ENCODE results near the gene FAM50A.

The FAM50A gene

DNA sequence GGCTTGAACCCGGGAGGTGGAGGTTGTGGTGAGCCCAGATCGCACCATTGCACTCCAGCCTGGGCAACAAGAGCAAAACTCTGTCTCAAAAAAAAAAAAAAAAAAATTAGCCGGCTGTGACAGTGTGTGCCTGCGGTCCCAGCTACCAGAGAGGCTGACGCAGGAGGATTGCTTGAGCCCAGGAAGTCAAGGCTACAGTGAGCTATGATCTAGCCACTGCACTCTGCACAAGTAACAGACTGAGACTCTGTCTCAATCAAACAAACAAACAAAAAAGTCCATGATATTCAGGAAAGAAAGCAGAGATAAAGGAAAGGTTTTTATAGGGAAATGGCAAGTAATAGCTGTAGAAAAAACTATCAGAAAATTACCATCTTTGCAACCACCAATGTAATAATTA lies 37.3 kb downstream of the FAM50A start:
- TF ChIP-seq, protein P1, sequence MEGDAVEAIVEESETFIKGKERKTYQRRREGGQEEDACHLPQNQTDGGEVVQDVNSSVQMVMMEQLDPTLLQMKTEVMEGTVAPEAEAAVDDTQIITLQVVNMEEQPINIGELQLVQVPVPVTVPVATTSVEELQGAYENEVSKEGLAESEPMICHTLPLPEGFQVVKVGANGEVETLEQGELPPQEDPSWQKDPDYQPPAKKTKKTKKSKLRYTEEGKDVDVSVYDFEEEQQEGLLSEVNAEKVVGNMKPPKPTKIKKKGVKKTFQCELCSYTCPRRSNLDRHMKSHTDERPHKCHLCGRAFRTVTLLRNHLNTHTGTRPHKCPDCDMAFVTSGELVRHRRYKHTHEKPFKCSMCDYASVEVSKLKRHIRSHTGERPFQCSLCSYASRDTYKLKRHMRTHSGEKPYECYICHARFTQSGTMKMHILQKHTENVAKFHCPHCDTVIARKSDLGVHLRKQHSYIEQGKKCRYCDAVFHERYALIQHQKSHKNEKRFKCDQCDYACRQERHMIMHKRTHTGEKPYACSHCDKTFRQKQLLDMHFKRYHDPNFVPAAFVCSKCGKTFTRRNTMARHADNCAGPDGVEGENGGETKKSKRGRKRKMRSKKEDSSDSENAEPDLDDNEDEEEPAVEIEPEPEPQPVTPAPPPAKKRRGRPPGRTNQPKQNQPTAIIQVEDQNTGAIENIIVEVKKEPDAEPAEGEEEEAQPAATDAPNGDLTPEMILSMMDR (IDR thresholded peaks at IDR 0.05): no peak
- no peaks in the 10 kb centered on the region for H3K9me3 ChIP-seq
- intact Hi-C loops (cut with DNase I; ENCODE audit: low total_unique reads): no loop called here
- H3K4me3 ChIP-seq: no peak overlapping the region
- H3K36me3 ChIP-seq: peaks cover 0 to 19% (median 6%) of the 10 kb centered on the region in 3 donors
- peaks cover 0 to 20% (median 9%) of the 10 kb centered on the region in 4 donors for H3K4me1 ChIP-seq
- H3K27me3 ChIP-seq: no peaks in the 10 kb centered on the region
- DNase-seq: no peak
- H3K27ac ChIP-seq: no peak overlapping the region

GRCh38 chrX:154481911-154482601 lies 38.1 kb downstream of the FAM50A start:
- TF ChIP-seq, protein P1 (IDR thresholded peaks at IDR 0.05): no peak
- no peak overlapping the region for H3K4me3 ChIP-seq
- peaks cover 0 to 19% (median 6%) of the 10 kb centered on the region in 3 donors for H3K36me3 ChIP-seq
- no peaks in the 10 kb centered on the region for H3K9me3 ChIP-seq
- intact Hi-C loops (cut with DNase I; ENCODE audit: low total_unique reads): no loop called here
- H3K27ac ChIP-seq: no peak overlapping the region
- H3K4me1 ChIP-seq: peaks cover 0 to 21% (median 11%) of the 10 kb centered on the region in 4 donors
- DNase-seq: no peak
- no peaks in the 10 kb centered on the region for H3K27me3 ChIP-seq

- TF ChIP-seq, protein P1 (IDR thresholded peaks at IDR 0.05): no peak
- H3K27ac ChIP-seq: no peak overlapping the region
- intact Hi-C loops (cut with DNase I; ENCODE audit: low total_unique reads): no loop called here
- peaks cover 0 to 19% (median 6%) of the 10 kb centered on the region in 3 donors for H3K36me3 ChIP-seq
- peaks cover 0 to 29% (median 11%) of the 10 kb centered on the region in 4 donors for H3K4me1 ChIP-seq
- no peaks in the 10 kb centered on the region for H3K9me3 ChIP-seq
- no peak for DNase-seq
- no peak overlapping the region for H3K4me3 ChIP-seq
- H3K27me3 ChIP-seq: no peaks in the 10 kb centered on the region
These were observed 38.8 kb downstream of the FAM50A start for GRCh38 chrX:154482786-154483185.

DNA sequence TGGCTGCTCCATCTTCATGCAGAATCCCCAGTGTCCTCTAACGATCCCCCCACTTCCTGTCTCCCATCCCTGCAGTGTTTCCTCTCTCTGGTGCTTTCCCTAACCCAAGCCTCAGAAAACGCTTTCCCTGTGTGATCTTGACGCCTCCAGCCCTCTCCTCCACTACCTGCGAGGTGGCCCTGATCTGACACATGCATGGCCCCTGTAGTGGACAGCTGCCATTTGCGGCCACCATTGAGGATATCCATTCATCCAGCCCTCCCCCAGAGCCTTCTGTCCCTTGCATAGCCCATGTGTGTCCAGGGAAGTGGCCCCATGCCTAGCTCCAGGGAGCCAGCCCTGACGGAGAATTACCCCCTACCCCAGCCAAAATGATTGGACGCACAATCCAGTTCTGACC lies 39.4 kb downstream of the FAM50A start:
- peaks cover 0 to 19% (median 6%) of the 10 kb centered on the region in 3 donors for H3K36me3 ChIP-seq
- peaks cover 0 to 25% (median 9%) of the 10 kb centered on the region in 4 donors for H3K4me1 ChIP-seq
- H3K9me3 ChIP-seq: no peaks in the 10 kb centered on the region
- intact Hi-C loops (cut with DNase I; ENCODE audit: low total_unique reads): no loop called here
- no peak for DNase-seq
- H3K4me3 ChIP-seq: no peak overlapping the region
- no peak overlapping the region for H3K27ac ChIP-seq
- TF ChIP-seq, protein P1 (IDR thresholded peaks at IDR 0.05): no peak
- H3K27me3 ChIP-seq: no peaks in the 10 kb centered on the region

GRCh38 chrX:154484255-154485149 lies 40.6 kb downstream of the FAM50A start:
- DNase-seq: no peak
- TF ChIP-seq, protein P1 (IDR thresholded peaks at IDR 0.05): no peak
- Histone ChIP-seq H3K27me3 (no peaks in the 10 kb centered on the region), H3K27ac (no peak overlapping the region), H3K9me3 (no peaks in the 10 kb centered on the region), H3K4me3 (no peak overlapping the region), H3K36me3 (peaks cover 0 to 19% (median 6%) of the 10 kb centered on the region in 3 donors), H3K4me1 (peaks cover 0 to 32% (median 19%) of the 10 kb centered on the region in 4 donors)
- intact Hi-C loops (cut with DNase I; ENCODE audit: low total_unique reads): no loop called here

Data from tibial artery (tissue), 4 donors.